Measurements from ENCODE around the gene WWC1.
"Not testable (repeated sequence)": the region's sequence is repeated elsewhere in the genome, so short reads cannot be mapped to it uniquely, and the experiment has no call there.

WWC1 gene

GRCh38 chr5:168415971-168416370, 124.5 kb downstream of the WWC1 start:
- no peak for FAIRE-seq

DNA sequence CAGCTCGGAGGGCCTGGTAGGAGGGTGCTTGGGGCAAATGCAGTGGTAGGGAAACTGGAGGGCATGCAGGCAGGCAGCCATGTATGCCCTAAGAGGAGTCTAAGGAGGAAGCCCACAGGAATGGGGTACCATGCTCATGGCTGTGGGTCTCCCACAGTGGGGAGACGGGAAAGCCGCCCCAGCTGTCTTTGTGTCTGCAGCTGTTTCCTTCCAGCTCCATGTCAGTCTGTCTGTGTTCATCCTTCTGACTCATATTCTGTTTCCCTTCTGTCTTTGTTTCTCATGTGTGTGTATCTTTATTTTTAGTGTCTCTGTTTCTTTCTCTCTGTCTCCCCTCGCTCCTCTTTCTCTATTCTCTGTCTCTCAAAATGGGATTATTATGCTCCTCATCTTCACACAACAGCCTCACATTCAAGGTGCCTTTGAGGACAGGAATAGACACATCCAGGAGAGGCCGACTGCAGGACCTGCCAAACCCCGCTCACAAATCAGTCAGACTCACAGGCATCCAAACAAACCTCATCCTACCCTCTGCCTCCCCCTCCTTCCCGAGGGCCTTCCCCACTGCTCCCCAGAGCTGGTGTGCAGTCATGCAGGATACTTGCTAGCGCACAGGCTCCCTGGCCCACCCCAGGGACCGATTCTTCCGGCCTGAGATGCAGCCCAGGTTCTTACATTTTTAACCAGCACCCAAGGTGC, 126.4 kb downstream of the WWC1 start:
- FAIRE-seq: no peak

DNA sequence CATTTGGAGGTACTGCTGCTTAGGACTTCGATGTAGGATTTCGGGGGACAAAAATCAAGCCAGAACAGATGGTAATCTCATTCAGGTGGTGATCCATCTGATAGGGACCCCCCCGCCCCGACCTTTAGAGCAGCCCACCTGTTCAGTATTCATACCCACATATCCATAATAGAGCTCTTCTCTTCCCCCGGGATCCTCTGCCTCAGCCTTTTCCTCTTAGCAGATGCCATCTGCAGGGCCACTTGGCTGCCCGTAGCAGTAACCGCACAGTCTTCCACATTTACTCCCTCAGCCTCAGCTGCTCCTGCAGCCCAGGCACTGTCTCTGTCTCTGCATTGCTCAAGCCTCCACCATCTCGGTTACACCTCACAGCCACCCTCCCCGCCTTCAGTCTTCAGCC, 129.0 kb downstream of the WWC1 start:
- no peak for FAIRE-seq

GRCh38 chr5:168422431-168422830, 131.0 kb downstream of the WWC1 start:
- no peak for FAIRE-seq

DNA sequence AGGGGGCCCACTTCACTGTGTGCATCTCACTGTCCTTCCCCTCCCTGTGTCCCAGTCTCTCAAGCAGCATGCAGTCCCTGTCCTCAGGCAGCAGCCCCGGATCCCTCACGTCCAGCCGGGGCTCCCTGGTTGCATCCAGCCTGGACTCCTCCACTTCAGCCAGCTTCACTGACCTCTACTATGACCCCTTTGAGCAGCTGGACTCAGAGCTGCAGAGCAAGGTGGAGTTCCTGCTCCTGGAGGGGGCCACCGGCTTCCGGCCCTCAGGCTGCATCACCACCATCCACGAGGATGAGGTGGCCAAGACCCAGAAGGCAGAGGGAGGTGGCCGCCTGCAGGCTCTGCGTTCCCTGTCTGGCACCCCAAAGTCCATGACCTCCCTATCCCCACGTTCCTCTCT, 132.0 kb downstream of the WWC1 start:
- FAIRE-seq: no peak

DNA sequence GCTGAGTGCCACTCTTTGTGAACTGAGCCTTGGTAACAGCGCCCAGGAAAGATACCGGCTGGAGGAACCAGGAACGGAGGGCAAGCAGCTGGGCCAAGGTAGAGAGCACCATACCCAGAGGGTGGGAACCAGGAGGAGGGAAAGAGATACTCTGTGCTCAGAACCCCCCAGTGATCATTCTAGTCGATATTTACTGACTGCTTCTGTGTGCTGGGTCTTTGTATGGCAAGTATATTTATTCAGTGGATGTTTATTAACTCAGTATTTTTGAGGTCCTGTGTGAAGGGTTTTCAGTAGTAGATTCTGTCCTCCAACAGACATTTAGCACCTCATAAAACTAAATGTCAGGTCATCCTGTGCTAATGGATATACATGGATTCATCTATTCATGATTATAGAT, 132.5 kb downstream of the WWC1 start:
- FAIRE-seq: no peak

- FAIRE-seq: no peak
These were observed 133.3 kb downstream of the WWC1 start for GRCh38 chr5:168424594-168425323.

- no peak for FAIRE-seq
These were observed 134.8 kb downstream of the WWC1 start for GRCh38 chr5:168426007-168426863.

DNA sequence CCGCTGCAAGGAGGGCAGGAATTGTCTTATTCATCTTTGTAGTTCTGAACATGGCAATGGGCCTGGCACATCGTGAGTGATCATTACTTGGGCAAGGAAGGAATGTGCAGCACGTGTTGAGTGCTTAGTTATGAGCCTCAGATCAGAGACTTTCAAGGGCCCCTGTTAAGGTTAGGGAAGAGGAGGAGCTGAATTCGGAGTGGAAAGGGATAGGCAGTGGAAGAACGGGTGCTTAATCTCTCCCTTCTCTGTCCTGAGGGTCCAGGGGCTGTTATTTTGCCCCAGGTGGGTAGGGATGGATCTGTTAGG, 135.4 kb downstream of the WWC1 start:
- no peak for FAIRE-seq

- no peak for FAIRE-seq
These were observed 135.8 kb downstream of the WWC1 start for GRCh38 chr5:168427224-168427623.

- FAIRE-seq: no peak
These were observed 137.1 kb downstream of the WWC1 start for GRCh38 chr5:168428552-168428951.

DNA sequence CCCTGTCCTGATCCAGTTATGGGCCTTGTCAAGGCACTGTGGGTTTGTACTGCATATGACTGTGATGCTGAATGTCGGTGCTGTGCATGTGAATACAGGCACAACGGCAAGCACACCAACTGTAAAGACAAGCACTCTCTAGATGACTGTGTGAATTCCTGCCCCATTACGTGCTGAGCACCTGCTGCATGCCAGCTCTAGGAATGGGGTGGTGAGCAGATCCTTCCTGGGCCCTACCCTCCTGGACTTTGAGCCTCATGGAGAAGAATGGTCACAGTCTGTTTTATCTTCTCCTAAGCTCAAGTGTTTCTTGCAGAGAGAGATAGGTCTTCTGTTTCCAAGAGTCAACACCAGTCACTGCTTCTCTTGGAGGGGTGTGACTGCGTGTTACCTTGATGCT, 138.9 kb downstream of the WWC1 start:
- FAIRE-seq: no peak

GRCh38 chr5:168432903-168433302, 141.5 kb downstream of the WWC1 start:
- FAIRE-seq: no peak

DNA sequence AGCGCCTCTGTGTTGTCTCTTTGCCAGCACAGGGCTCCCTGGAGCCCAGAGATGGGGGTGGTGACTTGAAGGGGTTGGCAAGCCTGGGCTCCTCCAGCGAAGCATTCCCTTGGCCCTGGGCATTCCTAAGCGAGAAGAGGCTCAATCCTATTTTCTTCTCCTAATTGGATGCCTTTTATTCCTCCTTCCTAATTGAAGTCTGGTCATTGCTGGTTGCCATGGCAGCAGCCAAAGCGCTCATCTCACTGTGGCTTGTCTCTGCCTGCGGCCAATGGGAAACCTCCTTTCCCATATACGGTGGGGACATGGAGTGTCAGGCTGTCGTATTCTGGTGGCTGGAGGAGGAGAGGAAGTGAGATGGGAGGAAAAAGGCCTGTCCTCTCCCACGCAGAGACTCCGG, 142.6 kb downstream of the WWC1 start:
- no peak for FAIRE-seq

- FAIRE-seq: no peak
These were observed 143.4 kb downstream of the WWC1 start for GRCh38 chr5:168434746-168435321.

DNA sequence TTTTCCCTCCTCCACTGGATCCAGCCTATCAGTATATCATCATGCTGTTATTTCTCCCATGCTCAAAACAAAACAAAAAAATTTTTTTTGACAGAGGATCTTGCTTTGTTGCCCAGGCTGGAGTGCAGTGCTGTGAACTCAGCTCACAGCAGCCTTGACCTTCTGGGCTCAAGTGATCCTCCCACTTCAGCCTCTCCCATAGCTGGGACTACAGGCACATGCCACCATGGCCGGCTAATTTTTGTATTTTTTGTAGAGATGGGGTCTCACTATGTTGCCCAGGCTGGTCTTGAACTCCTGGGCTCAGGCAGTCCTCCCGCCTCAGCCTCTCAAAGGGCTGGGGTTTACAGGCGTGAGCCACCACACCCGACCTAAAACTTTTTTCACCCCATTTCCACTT, 143.9 kb downstream of the WWC1 start:
- not testable (repeated sequence) for FAIRE-seq

- FAIRE-seq: no peak
These were observed 146.9 kb downstream of the WWC1 start for GRCh38 chr5:168438349-168438748.

DNA sequence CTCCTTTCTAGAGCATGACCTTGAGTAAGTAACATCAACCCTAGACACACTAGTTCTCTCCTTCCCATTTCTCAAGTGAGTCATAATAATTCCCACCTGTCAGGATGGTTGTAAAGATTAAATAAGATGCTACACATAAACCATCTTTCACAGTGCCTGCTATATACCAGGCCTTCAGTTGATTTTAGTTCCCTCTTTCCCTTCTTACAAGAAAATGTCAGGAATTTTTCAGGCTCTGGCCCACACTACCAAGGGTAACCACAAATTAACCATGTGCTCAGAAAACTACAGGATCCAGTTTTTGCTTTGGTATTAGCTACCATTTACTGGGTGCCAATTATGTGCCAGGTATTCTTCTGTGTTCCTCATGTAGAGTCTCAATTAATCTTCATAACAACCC, 152.1 kb downstream of the WWC1 start:
- no peak for FAIRE-seq

- no peak for FAIRE-seq
These were observed 152.7 kb downstream of the WWC1 start for GRCh38 chr5:168443950-168444700.

- FAIRE-seq: no peak
These were observed 155.7 kb downstream of the WWC1 start for GRCh38 chr5:168446983-168447619.

DNA sequence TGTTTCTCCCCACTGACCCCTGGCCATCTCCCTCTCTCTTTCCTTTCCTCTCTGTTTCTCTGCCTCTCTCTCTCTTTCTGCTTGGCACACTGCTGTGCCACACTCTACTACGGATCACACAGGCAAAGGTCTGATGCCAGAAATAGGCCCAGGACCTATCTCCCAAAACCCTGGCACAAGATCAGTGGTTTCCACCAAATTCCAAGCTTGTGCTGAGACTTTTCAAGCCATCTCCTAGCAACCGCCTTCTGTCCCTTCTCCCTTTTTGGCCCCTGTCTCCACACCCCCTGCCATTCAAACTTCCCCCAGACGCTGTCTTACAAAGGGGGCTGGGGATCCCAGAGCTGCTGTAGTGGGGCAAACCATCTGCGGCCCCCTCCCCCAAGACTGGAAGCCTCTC, 156.4 kb downstream of the WWC1 start:
- no peak for FAIRE-seq

DNA sequence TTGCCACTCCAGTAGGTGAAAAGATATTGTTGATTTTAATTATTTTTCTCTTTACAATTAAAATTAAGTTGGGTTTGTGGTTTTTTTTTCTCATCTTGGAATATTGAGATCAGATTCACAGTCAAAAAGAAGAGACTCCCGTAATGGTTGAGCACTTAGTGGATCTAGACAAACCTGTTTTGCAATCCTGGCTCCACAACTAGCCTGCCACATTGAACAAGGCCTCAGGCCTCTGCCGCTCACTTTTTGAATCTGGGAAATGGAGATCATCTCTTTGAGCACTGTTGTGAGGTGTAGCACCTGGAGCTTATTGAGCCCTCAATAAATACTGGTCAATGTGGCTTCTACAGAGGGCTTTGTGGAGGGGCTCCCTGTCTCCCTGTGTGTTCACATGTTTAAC, 157.7 kb downstream of the WWC1 start:
- no peak for FAIRE-seq

Measured in TTC549 (cell line).